Tracheal epithelial cell (primary cell): Measurements from ENCODE around the gene METTL2B. TPM values are rescaled to one million over a fixed set of nuclear protein-coding genes. Genes with fewer than 3 reads are reported as not detected.

Experiments used
- total RNA-seq: library from RNA; depleted of rRNA; stranded (reverse); fragments of >200 nt; gene quantifications from 2 replicates; pipeline ENCODE4 v1.2.1, GENCODE V29; 2014

The METTL2B gene, protein sequence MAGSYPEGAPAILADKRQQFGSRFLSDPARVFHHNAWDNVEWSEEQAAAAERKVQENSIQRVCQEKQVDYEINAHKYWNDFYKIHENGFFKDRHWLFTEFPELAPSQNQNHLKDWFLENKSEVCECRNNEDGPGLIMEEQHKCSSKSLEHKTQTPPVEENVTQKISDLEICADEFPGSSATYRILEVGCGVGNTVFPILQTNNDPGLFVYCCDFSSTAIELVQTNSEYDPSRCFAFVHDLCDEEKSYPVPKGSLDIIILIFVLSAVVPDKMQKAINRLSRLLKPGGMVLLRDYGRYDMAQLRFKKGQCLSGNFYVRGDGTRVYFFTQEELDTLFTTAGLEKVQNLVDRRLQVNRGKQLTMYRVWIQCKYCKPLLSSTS
- total RNA-seq, result 44.5 and 52.8 TPM in 2 replicates

DNA sequence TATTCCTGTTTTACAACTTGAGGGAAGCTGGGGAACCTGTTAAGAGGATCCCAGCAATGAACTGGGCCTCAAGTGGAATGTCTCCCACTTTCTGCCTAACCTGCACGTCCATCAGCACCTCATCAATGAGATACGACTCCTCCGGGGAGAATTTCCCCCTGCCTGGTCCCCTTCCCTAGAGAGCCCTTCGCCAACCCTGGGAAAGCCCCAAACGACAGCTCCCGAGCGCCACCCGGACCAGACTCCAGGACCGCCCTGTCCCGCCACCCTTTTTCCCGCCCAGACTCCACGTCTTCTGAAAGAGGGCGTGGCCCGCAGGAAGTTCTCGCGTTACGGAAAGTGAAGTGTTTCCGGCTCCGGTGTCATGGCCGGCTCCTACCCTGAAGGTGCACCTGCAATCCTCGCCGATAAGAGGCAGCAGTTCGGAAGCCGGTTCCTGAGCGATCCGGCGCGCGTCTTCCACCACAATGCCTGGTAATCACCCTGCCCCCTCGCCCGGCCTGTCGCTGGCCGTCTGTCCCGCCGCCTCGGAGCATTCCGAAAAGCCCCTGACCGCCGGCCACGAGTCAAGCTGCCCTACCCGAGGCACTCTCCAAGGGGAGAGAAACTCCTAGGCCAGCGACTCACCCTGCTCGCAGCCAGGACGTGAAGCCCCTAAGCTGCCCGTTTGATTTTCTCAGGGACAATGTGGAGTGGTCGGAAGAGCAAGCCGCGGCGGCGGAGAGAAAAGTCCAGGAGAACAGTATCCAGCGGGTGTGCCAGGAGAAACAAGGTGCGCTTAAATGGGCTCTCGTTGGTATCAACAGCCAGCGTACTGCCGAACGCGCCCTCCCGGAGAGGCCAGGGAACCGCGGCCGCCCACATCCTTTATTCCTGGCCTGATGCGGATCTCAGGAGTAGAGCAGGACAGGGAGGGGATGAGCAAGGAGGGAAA lies at the start of gene METTL2B:
TSS of gene METTL2B (plus strand) at position 347 of the 934 bp plus-strand sequence. CDS start at position 365, 18 bp downstream.

DNA sequence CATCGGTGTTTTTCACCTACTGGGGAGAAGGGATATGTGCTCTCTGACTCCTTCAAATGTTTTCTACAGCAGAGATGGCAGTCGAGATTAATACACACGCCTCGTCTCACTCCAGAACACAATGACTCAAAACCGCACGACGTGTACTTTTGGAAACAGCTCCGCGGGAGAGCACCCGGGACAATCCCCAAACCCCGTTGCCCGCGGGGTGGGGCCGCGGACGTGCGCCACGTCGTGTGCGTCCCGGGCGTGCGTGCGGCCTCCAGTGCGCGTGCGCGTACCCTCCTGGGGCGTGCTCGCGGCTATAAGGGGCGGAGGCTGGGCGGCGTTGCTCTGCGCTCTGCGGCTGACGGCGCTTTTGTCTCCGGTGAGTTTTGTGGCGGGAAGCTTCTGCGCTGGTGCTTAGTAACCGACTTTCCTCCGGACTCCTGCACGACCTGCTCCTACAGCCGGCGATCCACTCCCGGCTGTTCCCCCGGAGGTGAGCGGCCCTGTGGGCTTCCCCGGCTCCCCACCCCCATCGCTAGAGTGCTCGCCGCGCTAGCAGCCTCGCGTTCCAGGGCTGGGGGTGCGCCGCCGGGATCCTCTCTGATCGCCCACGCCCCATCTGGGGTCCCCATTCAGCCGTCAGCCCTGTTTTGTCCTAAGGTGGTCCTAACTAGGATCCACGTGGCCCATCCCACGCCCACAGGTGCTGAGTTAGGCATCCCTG lies 20.8 kb upstream of the METTL2B start, which contains the start of gene HILPDA:
TSS of gene HILPDA (plus strand) at position 336 of the 712 bp plus-strand sequence. CDS start 1,391 bp downstream, outside the sequence.

Other genes starting within 250 kb of the METTL2B start
- 0.21 and 0.24 TPM in 2 replicates for gene LEP, start 235.5 kb upstream of the METTL2B start, total RNA-seq
- 9.6 and 22.4 TPM in 2 replicates for gene RBM28, start 132.8 kb upstream of the METTL2B start, total RNA-seq
- gene PRRT4, start 115.1 kb upstream of the METTL2B start, total RNA-seq, result under 0.01 and 0.85 TPM in 2 replicates
- 61.2 and 66.0 TPM in 2 replicates for gene IMPDH1, start 66.8 kb upstream of the METTL2B start, total RNA-seq
- gene HILPDA, start 20.9 kb upstream of the METTL2B start, total RNA-seq, result 44.1 and 121 TPM in 2 replicates
- 0.24 TPM in 1 of 2 replicates, not detected in the other for gene GARIN1A, start 195.5 kb downstream of the METTL2B start, total RNA-seq